LNCAP (cell line): ENCODE measurements around the gene BICRA.

ENCODE experiments used
- CTCF ChIP-seq: fragments of 450-650 bp; IDR thresholded peaks from 2 replicates; pipeline ENCODE4 v1.5.1; 2017; ENCODE audit warnings: mild to moderate bottlenecking

BICRA gene

GRCh38 chr19:47729468-47729798 lies 120.5 kb downstream of the BICRA start:
- TF ChIP-seq CTCF = no peak

GRCh38 chr19:47729799-47730520 lies 121.0 kb downstream of the BICRA start:
- no peak for TF ChIP-seq CTCF

GRCh38 chr19:47730521-47730889 lies 121.6 kb downstream of the BICRA start:
- TF ChIP-seq CTCF = no peak

- TF ChIP-seq CTCF = no peak
Observed at GRCh38 chr19:47730910-47731309, 122.0 kb downstream of the BICRA start.

- TF ChIP-seq CTCF = no peak
Observed at GRCh38 chr19:47735131-47735530, 126.2 kb downstream of the BICRA start.

- no peak for TF ChIP-seq CTCF
Observed at GRCh38 chr19:47740866-47741519, 132.1 kb downstream of the BICRA start.

- no peak for TF ChIP-seq CTCF
Observed at GRCh38 chr19:47741544-47742140, 132.7 kb downstream of the BICRA start.
